GM12892 (cell line): ENCODE results near the gene GADL1.

Experiments
- POLR2A ChIP-seq: IDR thresholded peaks from 2 replicates; pipeline ENCODE4 v1.6.1; 2011; ENCODE audit warnings: low read depth, low read length, control low read depth
- POLR2AphosphoS5 ChIP-seq: IDR thresholded peaks from 2 replicates; pipeline ENCODE4 v1.6.1; 2011; ENCODE audit warnings: low read depth, low read length, control low read depth
- TAF1 ChIP-seq: IDR thresholded peaks from 2 replicates; pipeline ENCODE4 v1.6.1; 2011; ENCODE audit warnings: low read depth, mild to moderate bottlenecking, control low read depth, low read length, borderline replicate concordance

DNA sequence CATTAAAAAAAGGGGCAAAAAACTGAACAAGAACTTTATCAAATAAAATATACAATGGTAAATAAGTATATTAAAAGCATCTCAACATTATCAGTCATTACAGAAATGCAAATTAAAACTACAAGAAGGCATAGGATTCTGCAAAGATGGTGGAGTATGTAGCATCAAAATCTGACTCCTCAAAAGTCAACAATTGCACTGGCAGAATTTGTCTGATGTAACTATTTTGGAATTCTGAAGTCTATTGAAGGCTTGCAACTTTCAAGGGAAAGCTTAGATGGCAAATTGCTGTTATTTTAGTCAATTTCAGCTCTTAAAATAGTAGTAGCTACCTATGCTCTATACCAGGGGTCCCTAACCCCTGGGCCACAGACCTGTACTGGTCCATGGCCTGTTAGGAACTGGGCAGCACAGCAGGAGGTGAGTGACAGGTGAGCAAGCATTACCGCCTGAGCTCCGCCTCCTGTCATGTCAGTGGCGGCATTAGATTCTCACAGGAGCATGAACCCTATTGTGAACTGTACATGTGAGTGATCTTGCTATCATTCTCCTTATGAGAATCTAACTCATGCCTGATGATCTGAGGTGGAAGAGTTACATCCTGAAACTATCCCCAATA is 180.5 kb downstream of the GADL1 start:
- no peak for TF ChIP-seq POLR2A
- TF ChIP-seq POLR2AphosphoS5 = no peak
- no peak for TF ChIP-seq TAF1
